ENCODE data around the gene LDB2.
"Not testable (repeated sequence)": the region's sequence is repeated elsewhere in the genome, so short reads cannot be mapped to it uniquely, and the experiment has no call there.

Gene LDB2

DNA sequence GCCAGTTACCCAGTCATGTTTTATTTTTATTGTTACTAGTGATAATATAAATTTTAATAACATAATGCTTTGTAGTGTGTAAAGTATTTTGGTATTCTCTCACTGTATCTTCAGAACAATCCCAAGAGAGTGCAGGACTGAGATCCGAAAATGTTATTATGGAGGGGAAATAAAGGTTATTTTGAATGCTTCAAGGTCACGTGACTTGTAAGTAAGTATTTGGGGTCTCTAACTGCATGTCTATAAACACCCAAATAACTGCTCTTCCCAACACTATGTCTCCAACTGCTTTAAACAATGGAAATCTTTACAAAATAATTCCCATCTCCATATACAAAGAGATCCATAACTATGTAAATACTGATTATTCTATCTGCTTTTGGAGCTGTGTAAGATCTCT, 302.2 kb downstream of the LDB2 start:
- no peak for DNase-seq (ENCODE audit: low spot score)

DNA sequence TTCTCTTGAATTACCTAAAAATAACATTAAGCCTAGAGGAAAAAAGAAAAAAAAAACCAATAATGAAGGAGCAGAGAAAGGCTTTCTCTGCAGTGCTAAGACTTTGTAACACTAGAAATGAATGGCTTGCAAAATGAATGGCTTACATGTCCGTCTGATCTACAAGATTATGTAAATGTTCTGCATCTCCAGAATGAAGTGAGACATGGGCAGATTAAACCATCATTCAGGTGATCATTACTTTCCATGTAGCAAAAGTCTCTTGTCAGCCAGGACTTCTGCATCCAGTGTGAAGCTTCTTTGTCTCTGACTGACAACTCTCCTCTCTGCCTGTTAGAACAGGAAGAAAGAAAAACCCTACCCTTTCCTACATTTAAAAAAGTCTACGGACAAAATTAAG, 304.3 kb downstream of the LDB2 start:
- DNase-seq (ENCODE audit: low spot score): no peak

DNA sequence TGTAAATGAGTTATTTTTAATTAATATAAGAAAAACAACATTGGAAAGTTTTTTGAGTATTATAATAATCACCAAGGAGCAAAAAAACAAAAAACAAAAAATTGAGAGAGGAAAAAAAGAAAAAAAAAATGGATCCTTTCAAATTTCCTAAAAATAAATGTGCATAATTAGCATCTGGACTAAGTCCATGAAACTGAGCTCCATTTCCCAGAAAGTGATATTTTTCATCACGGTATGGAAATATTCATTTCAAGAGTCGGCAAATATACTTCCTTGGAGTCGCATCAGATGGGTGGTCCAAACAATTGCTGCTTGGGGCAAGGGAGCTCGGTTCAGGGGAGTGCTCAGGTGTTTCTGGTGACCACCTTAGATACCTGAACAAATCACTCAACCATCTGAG, 305.1 kb downstream of the LDB2 start:
- DNase-seq (ENCODE audit: low spot score): no peak

DNA sequence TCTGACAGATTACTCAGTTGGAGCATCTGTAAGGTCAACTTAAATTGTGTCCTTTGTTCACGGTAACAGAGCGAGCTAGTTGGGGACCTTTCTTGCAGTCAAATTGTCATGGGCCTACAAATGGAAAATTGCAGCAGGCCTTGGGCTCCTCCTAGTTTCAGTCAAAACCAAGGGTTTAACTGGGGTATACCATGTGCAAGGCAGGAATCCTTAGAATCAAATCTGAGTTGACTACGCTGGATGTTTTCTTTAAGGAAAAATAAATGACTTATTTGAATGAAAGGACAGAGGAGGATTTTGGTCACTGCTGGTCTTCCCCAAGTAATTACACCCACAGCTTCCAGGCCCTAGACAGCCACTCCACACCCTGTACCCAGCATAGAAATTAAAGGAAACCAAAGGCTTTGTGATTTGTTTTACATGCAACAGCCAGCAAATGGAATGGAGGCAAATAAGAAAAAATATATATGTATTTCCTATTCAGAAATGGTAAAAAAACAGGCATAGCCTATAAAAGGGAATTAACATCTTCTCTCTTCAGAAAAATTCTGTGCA, 307.1 kb downstream of the LDB2 start:
- DNase-seq (ENCODE audit: low spot score): no peak

DNA sequence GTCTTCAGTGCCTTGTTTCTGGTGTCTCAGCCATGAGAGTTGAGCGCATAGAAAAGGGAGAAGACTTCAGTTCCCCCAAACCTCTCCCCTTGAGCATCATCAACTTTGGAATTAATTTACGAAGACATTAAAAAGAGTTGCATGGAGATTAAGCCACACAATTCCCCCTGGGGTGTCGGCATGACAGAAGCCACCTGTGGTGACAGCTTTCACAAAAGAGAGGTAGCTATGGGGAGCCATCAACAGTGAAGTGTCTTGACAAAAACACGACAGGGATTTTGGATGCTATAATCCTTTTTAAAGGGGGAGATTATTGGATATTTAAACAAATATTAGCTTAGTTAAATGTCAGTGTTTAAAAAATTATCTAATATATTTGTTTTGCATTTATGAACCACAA, 307.6 kb downstream of the LDB2 start:
- DNase-seq (ENCODE audit: low spot score): no peak

DNA sequence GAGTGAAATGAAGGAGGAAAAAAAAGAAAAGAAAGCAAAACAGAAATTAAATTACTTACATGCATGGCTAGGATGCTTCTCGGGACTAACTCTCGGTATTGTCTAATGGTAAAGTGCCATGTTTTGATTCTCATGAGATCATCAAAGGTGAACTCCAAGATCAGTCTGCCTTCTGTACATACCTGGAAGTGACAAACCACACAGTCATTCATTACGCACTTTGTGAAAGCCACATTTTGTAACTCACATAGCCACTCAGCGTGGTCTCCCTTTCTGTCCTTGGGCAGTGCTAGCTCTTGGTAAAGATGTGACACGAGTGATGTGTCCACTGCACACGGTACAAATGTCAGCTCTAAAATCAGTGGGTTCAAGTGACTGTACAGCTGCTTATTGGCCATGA, 309.8 kb downstream of the LDB2 start:
- DNase-seq (ENCODE audit: low spot score): no peak

DNA sequence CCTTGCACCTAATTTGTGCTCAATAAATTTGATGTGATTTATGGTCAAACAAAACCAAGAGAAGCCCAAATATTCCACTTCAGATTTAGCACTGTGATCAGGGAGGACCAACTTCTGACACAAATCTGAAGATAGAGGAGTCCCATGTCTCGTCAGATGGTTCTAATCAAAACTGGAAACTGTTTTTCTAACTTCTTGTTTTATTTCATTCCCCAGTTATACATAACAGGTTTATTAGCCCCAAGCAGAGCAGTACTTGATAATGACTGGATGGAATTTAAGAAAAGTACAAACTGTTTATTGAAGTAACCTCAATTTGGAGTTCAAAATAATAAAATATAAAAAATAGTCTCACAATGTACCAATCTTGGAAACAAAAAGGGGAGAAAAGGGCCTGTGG, 310.3 kb downstream of the LDB2 start:
- DNase-seq (ENCODE audit: low spot score): no peak

DNA sequence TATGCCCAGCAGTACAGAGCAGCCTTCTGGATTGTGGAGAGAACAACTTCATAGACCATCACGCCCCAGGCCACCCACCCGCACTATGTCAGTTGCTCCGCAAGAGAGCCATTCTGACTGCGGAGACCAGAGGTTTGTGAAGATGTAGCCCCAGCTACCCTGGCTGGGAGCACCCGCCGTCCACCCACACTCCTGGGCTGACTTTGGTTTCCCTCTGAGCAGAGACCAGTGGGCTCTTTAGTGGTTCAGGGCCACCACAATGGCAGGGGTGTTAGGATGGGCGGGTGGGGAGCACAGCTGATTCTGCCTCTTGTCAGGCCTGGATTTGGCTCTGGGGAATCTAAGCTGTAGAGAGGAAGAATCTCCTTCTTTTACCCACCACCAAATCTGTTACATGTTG, 313.4 kb downstream of the LDB2 start:
- no peak for DNase-seq (ENCODE audit: low spot score)

DNA sequence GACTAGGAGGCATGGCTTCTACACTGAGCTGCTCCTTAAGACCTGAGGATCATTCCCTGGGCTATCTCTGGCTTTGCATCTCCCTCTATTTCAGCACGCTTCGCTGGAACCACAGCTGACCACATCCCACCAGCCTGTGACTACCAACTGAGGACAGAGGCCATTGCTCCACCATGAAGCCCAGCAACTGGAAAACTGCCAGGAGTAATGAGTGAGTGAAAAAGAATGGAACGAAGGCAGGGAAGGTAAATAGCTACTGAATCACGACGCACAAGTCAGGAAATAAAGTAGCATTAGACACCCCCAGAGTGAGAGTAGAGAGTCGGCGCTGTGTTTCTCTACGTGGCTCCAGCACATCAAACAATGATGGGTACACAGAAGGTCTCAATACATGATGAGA, 314.7 kb downstream of the LDB2 start:
- no peak for DNase-seq (ENCODE audit: low spot score)

DNA sequence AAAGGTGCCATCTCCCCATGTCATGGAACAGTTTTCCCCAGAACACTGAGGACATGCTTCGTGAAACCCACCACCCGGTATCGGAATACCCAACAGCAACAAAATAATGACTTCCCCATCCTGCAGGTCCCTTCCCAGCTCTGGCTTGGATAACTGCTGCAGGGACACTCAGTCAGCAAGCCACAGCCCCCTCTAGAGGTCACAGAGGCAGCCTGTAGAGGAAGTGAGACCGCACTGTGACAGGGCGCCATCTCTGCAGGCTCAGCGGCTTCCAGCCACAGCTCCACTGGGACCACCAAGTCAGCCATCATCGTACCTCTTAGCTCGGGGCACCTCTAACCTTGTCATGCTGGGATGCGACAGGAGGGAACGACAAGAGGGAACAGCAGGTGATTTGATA, 315.9 kb downstream of the LDB2 start:
- no peak for DNase-seq (ENCODE audit: low spot score)

DNA sequence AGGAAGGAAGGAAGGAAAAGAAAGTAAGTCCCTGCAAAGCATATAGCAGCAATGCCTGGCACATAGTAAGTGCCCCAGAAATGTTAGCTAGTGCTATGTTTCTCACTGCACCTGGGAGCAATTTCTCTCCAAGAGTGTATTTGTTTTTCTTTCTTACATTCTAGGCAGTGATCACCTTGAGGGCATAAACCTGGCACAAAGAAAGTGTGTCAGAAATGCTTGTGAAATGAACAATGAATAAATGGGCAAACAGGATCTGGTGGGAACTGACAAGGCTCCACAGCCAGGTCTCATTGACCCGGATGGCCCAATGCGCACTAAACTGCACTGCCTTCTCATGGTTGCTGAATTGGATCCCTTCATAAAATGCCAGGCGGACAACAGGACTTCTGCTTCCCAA, 316.4 kb downstream of the LDB2 start:
- DNase-seq (ENCODE audit: low spot score): no peak

DNA sequence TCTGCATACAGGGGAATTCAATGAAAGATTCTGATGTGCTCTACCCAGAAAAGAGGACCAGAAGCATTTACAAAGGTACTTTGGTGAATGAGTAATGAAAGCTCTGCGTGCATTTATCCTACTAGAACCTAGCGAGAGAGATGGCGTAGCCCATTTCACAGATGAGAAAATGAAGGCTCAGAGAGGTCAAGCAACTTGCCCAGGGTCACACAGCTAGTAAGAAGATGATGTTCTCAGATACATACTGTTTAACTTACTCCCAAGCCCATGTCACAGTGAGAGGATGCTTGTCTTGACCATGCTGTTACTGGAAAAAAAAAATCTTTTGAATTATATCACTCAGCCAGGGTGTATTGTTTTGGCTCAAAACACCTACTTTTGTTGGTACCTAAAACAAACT, 317.3 kb downstream of the LDB2 start:
- DNase-seq (ENCODE audit: low spot score): no peak

DNA sequence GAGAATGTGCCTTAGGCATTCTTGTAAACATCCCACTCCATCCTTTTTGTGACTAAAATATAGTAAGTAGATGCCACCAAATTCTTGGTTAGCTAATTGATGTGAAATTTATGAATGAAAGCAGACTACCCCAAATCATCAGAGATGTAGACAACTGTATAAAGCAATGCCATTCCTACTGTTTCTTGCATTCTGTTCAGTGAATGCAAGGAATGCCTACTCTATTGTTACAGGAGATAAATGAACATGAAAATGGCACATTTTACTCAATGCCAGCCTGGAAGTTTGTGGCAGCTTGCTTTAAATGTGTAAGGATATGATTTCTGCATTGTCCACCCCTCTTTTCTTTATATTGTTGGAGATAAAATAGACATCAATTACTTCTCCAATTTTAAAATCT, 317.9 kb downstream of the LDB2 start:
- no peak for DNase-seq (ENCODE audit: low spot score)

DNA sequence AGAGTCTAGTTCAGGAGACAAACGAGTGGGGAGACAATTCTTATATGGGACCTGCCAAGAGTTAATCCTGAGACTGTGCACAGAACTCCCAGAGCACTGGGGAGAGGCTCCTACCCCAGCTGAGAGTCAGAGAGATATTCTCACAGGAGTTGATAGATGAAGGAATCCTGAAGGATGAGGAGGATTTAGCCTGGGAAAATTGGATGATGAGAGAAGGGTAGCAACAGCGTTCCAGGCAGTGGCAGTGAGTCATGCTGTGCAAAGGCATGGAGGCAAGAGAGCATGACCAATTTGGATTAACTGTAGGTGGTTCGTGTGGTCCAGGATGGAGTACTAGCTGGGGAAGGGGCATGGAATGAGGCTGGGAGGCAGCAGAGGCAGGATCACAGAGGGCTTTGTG, 318.6 kb downstream of the LDB2 start:
- DNase-seq (ENCODE audit: low spot score): no peak

DNA sequence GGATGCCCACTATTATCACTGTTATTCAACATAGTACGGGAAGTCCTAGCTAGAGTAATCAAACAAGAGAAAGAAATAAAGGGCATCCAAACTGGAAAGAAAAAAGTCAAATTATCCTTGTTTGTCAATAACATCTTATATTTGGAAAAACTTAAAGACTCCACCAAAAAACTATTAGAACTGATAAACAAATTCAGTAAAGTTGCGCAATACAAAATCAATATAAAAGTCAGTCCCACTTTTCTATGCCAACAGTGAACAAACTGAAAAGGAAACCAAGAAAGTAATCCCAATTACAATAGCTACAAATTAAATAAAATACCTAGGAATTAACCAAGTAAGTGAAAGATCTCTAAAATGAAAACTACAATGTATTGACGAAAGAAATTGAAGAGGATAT, 321.3 kb downstream of the LDB2 start:
- DNase-seq (ENCODE audit: low spot score): no peak

DNA sequence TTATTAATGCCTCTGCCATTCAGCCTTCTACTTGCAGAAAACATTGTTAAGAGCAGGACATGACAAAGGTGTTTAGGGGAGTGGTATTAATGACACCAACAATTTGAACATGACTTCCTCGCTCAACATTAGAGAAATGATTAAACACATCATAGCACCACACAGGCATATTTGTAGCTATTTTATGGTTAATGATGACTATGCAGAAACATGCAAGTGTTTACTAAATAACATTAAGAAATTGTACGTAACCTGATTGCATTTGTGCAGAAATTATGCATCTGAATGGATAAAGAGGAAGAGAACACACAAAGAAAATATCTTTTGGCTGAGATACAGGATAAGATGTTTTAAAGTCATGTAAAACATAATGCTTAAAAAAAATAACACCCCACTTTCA, 323.5 kb downstream of the LDB2 start:
- no peak for DNase-seq (ENCODE audit: low spot score)

DNA sequence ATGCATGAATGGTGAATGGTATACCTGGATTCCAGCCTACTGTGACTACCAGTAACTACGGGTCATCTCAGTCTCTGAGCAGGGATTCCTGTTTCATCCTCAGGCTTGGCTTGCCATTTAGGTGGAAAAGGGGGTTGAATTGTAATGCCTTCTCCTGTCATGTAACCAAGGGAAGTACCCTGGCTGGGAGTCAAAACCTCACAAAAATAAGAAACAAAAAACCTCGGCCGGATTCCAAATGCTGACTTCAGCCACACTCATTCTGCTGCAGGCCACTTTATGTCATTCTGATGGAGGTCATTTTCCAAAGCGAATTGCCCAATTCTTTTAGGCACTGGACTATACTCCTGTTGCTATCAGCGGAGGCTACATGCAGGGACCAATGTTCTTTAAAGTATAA, 324.7 kb downstream of the LDB2 start:
- peak; percentile 35 for DNase-seq (ENCODE audit: low spot score)

DNA sequence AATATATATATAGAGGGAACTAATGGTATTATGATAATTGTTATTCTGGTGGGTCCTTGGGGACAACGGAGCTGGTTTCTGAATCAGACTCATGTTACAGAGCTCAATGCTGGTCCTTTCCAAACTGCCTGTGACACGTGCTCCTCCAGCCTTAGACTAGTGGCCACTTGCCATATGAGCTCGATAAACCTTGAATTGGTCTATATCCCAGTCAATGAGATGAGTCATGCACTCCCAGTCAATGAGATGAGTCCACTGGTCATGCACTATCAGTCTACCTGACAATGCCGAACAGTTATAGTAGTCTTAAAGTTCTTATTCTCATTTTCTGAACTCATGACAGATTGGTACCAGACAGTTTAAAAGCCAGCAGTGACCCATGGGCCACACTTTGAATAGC, 325.2 kb downstream of the LDB2 start:
- no peak for DNase-seq (ENCODE audit: low spot score)

DNA sequence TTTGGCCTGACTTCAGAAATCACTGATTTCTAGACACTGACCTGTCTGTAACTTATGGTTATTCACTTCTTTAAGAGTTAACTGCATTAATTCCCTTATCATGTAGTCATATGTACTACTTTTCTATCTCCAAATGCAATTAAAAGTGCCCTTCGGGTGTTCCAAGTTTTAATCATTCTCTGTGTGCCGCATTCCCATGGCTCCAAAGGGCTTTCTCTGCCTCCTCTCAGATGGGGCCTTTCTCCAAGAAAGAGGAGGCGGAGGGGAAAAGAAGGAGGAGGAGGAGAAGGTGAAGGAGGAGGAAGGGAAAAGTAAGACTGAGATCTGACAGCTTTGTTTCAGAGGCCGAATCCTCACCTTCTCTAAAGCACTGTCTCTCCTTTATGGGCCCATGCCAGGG, 325.8 kb downstream of the LDB2 start:
- DNase-seq (ENCODE audit: low spot score): no peak

DNA sequence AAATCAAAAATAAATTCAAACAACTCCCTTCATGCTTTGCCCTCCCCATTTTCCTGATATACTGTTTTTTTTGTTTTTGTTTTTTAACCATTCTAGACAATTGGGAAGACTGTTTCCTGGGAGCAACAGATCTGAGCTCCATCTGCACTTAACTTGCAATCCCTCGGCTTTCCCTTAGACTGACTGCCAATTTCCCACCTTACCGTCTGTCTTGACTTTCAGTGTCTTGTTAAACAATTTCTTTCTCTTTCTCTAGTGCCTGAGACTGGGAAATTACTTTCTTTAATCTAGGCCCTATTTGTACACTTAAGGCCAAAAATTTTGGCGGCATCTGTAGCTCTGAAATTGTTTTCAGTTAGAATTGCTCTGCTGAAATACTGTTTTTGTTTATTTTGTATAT, 326.3 kb downstream of the LDB2 start:
- DNase-seq (ENCODE audit: low spot score): no peak

DNA sequence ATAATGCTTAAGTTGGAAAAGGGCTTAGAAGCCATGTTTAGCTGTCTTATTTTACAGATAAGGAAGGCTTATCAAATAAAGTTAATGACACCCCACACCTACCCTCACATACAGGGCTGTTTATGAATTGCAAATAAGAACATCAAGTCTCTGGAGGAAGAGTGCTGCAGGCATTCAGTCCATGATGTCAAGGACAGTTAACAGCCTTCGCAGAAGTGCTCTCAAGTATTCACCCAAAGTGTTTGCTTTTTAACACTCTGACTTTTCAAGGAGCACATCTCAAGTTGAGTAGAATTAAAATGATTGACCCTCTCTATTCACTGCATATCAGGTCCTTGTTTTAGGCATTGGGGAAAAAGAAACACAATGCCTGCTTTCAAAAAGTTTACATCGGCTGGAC, 328.7 kb downstream of the LDB2 start:
- no peak for DNase-seq (ENCODE audit: low spot score)

DNA sequence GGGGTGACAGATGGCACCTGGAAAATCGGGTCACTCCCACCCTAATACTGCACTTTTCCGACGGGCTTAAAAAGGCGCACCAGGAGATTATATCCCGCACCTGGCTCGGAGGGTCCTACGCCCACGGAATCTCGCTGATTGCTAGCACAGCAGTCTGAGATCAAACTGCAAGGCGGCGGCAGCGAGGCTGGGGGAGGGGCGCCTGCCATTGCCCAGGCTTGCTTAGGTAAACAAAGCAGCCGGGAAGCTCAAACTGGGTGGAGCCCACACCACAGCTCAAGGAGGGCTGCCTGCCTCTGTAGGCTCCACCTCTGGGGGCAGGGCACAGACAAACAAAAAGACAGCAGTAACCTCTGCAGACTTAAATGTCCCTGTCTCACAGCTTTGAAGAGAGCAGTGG, 341.1 kb downstream of the LDB2 start:
- not testable (repeated sequence) for DNase-seq (ENCODE audit: low spot score)

DNA sequence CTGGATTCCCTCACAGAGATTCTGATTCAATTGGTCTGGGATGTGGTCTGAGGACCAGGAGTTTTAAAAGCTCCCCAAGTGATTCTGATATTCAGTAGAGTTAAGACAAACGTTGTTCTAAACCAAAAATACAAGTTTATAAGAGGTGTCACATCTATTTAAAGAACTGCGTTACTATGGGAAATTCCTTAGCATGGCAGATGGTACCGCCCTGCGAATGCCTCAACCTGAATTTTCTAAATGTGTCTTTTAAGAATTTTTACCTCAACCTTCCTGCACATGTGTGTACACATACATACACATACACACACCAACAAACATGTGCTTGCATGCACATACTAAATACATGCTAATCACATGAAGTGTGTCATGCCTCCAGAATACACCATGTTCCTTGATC, 343.3 kb downstream of the LDB2 start:
- DNase-seq (ENCODE audit: low spot score): no peak

DNA sequence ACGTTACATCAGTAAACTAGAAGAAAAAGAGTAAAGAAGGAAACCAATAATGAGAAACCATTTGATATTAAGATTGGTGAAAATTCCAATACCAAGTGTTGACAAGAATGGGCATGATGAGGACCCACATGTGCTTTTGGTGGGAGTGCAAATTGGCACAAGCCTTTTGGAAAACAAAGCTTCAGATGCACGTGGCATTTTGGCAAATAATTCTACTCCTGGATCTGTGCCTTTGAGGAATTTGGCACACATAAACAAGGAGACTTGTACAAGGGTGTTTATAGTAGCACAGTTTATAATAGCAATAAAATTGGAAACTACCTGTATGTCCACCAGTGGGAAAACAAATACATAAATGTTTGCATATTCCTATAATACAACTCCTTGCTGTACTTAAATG, 347.9 kb downstream of the LDB2 start:
- no peak for DNase-seq (ENCODE audit: low spot score)

DNA sequence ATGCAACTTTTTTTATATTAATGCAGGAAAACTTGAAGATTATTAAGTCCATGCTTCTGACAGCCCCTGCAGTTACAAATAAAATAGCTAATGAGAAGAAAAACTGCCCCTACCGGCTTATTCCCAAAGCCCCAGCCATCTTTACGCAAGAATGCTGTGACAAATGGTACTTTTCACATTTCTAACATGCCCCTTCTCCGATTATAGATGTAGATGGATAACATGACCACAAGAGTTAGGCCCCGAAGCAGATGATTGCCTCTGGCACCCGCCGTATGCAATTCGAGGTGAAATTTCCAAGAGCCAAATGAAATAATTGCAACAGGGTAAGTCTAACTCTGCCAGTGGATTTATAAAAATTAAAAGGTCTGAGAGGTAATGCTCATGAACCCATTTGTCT, 352.8 kb downstream of the LDB2 start:
- DNase-seq (ENCODE audit: low spot score): no peak
